CD4-positive, alpha-beta T cell (primary cell): Measurements from ENCODE around the gene PTPRK. TPM values are rescaled to one million over a fixed set of nuclear protein-coding genes. Genes with fewer than 3 reads are reported as not detected.

ENCODE experiments used
- ATAC-seq: fragments of 200-7000 bp; cut with Tn5 transposase; one replicate; pipeline ENCODE4 v1.10.0; 2022; ENCODE audit warnings: mild to moderate bottlenecking; ENCODE audit not compliant: poor library complexity
- CTCF ChIA-PET: fragments of 350-600 bp; sonication (Branson Sonifier 250); formaldehyde crosslinking; loops from one replicate; lab custom pipeline; 2021; ENCODE audit warnings: antibody characterized with exemption, inconsistent platforms; lab: Charles Lee
- POLR2A ChIA-PET: fragments of 350-600 bp; sonication (Branson Sonifier 250); formaldehyde crosslinking; loops from one replicate; lab custom pipeline; 2021; ENCODE audit warnings: antibody characterized with exemption, inconsistent platforms; lab: Charles Lee
- DNase-seq, 14 experiments: peaks; one replicate each; pipeline ENCODE4 v3.0.0-alpha.2; 2013 to 2020; ENCODE audit warnings: mixed read lengths in 2 of 14
- H3K27ac ChIP-seq, 2 donors: one replicate each; pipeline versions ENCODE4 v1.5.1 to v1.7.0; 2013; ENCODE audit warnings: low read length in 2 of 2, low read depth in 1 of 2, mild to moderate bottlenecking in 1 of 2
- H3K27me3 ChIP-seq, 2 experiments: 1 replicate in 1 of 2; 2 replicates in 1 of 2; pipeline versions ENCODE4 v1.6.1 to v1.7.0; 2013; ENCODE audit warnings: low read length in 2 of 2, control low read depth in 1 of 2, mild to moderate bottlenecking in 1 of 2, moderate library complexity in 1 of 2; ENCODE audit not compliant: insufficient read depth in 2 of 2, control insufficient read depth in 1 of 2
- H3K36me3 ChIP-seq: one replicate; pipeline ENCODE4 v1.6.1; 2013; ENCODE audit warnings: low read length, control low read depth; ENCODE audit not compliant: insufficient read depth
- H3K4me1 ChIP-seq: one replicate; pipeline ENCODE4 v1.6.1; 2013; ENCODE audit warnings: low read length, control low read depth; ENCODE audit not compliant: insufficient read depth
- H3K4me3 ChIP-seq: one replicate; pipeline ENCODE4 v1.5.1; 2013; ENCODE audit warnings: mild to moderate bottlenecking, low read length, moderate library complexity
- H3K9me3 ChIP-seq, 2 experiments: 1 replicate in 1 of 2; 2 replicates in 1 of 2; pipeline versions ENCODE4 v1.6.1 to v1.7.0; 2013; ENCODE audit warnings: low read length in 2 of 2, mild to moderate bottlenecking in 2 of 2, control low read depth in 1 of 2, moderate library complexity in 1 of 2; ENCODE audit not compliant: control insufficient read depth in 1 of 2, insufficient read depth in 1 of 2
- H3K27ac Mint-ChIP-seq: one replicate; pipeline ENCODE4 v1.8.0; 2020; ENCODE audit warnings: mixed read lengths
- H3K27me3 Mint-ChIP-seq: one replicate; pipeline ENCODE4 v1.8.0; 2021; ENCODE audit warnings: mixed read lengths
- H3K36me3 Mint-ChIP-seq: one replicate; pipeline ENCODE4 v1.8.0; 2021; ENCODE audit warnings: low read depth, mixed read lengths
- H3K4me1 Mint-ChIP-seq: one replicate; pipeline ENCODE4 v1.8.0; 2021; ENCODE audit warnings: low read depth, mixed read lengths
- H3K4me3 Mint-ChIP-seq: one replicate; pipeline ENCODE4 v1.8.0; 2020; ENCODE audit warnings: mild to moderate bottlenecking, mixed read lengths
- H3K9me3 Mint-ChIP-seq: one replicate; pipeline ENCODE4 v1.8.0; 2020; ENCODE audit warnings: mixed read lengths
- intact Hi-C, 2 experiments: fragments of 100-400 bp; cut with DNase I in 1 of 2; cut with micrococcal nuclease in 1 of 2; formaldehyde crosslinking; loops; one replicate each; pipeline versions ENCODE4 v1.15.1 to v1.9.0; 2023 to 2025; cut with DNase I, micrococcal nuclease
- total RNA-seq, 174 experiments: library from RNA in 2 of 174; stranded (reverse) in 2 of 174; gene quantifications; one replicate each; pipeline ENCODE4 v1.2.3 and lab custom pipeline; 2021 to 2026
- TF ChIP-seq, protein P1 (sequence below): fragments of 200-600 bp; IDR thresholded peaks from one replicate; pipeline ENCODE4 v1.8.0; 2022; ENCODE audit warnings: antibody characterized with exemption, mild to moderate bottlenecking

Gene PTPRK
- total RNA-seq, 2 experiments from 2014 or later: 8.4 to 10.3 TPM

DNA sequence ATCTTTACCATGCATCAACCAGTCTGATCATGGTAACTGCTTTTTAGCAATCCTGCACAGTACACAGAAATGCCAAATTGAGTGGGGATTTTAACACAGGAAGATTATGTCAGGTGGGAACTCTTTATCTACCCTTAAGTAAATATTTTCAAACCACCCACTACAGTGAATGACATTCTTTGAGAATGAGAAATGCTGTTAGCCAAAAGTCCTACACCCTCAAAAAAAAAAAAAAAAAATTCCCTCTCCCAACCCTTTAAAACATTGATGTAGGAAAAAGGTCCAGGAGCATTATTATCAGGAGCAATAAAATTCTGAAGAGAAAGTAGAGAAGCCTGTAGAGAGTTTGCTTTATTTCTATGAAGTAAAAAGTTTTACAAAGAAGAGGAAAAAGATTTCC, 312.3 kb downstream of the PTPRK start:
- DNase-seq (no peak), ATAC-seq (no peak)
- no peak overlapping the region for H3K27ac Mint-ChIP-seq
- no peak overlapping the region for H3K27ac ChIP-seq
- TF ChIP-seq, protein P1, sequence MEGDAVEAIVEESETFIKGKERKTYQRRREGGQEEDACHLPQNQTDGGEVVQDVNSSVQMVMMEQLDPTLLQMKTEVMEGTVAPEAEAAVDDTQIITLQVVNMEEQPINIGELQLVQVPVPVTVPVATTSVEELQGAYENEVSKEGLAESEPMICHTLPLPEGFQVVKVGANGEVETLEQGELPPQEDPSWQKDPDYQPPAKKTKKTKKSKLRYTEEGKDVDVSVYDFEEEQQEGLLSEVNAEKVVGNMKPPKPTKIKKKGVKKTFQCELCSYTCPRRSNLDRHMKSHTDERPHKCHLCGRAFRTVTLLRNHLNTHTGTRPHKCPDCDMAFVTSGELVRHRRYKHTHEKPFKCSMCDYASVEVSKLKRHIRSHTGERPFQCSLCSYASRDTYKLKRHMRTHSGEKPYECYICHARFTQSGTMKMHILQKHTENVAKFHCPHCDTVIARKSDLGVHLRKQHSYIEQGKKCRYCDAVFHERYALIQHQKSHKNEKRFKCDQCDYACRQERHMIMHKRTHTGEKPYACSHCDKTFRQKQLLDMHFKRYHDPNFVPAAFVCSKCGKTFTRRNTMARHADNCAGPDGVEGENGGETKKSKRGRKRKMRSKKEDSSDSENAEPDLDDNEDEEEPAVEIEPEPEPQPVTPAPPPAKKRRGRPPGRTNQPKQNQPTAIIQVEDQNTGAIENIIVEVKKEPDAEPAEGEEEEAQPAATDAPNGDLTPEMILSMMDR: no peak
- ChIA-PET POLR2A (no interaction called here), CTCF (no interaction called here)
- H3K27me3 Mint-ChIP-seq: no peaks in the 10 kb centered on the region
- no peak overlapping the region for H3K4me3 Mint-ChIP-seq
- no peak overlapping the region for H3K4me3 ChIP-seq
- no peaks in the 10 kb centered on the region for H3K27me3 ChIP-seq
- intact Hi-C loops: no loop called here
- H3K4me1 ChIP-seq: no peaks in the 10 kb centered on the region
- no peaks in the 10 kb centered on the region for H3K36me3 ChIP-seq
- H3K9me3 ChIP-seq: no peaks in the 10 kb centered on the region
- H3K36me3 Mint-ChIP-seq: no peaks in the 10 kb centered on the region
- H3K4me1 Mint-ChIP-seq: no peaks in the 10 kb centered on the region
- no peaks in the 10 kb centered on the region for H3K9me3 Mint-ChIP-seq

DNA sequence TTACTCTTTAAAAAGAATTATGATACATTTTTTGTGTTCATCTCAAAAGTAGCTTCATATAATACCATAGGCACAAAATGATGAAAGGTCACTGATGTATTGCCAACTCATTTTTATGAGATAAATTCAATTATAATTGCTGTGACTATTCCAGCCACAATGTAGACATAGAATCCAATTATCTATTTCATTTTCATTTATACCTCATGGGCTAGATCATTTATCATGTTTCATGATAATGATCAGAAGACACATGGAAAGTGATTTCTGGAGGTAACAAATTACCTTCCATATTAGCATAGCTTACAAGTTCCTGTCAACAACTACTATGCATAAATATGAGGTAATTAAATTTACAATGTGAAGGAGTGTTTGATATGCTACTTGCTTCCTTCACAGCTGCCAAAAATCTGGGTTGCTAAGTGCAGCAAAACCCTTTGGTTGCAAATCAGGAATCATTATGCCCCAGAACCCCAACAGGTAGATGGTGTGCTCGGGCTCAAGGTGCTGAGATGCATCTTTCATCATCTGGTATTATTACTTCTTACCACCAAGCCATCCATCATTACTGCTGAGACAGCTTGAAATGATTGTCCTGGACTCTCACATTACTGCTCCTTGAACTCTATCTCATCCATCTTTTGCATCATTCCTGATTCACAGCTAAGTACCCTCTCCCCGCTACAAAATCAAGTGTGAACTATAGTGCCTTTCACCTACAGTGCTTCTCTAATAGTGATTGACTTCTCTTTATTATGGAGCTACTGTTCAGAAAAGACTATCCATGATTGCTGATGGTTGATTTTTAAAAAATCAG, 313.6 kb downstream of the PTPRK start:
- Mint-ChIP-seq H3K4me3 (no peak overlapping the region), H3K27me3 (no peaks in the 10 kb centered on the region), H3K4me1 (no peaks in the 10 kb centered on the region), H3K36me3 (no peaks in the 10 kb centered on the region), H3K27ac (no peak overlapping the region), H3K9me3 (no peaks in the 10 kb centered on the region)
- ATAC-seq: no peak
- Histone ChIP-seq H3K9me3 (no peaks in the 10 kb centered on the region), H3K4me1 (no peaks in the 10 kb centered on the region), H3K4me3 (no peak overlapping the region), H3K27me3 (no peaks in the 10 kb centered on the region), H3K36me3 (no peaks in the 10 kb centered on the region), H3K27ac (no peak overlapping the region)
- ChIA-PET POLR2A (no interaction called here), CTCF (no interaction called here)
- TF ChIP-seq, protein P1: no peak
- intact Hi-C loops: no loop called here
- no peak for DNase-seq

DNA sequence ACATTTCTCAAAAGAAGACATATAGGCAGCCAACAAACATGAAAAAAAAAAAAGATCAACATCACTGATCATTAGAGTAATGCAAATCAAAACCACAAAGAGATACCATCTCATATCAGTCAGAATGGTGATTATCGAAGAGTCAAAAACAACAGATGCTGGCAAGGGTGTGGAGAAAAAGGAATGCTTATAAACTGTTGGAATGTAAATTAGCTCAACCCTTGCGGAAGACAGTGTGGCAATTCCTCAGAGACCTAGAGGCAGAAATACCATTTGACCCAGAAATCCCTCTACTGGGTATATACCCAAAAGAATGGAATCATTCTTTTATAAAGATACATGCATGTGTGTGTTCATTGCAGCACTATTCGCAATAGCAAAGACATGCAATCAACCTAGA, 315.8 kb downstream of the PTPRK start:
- H3K4me1 Mint-ChIP-seq: no peaks in the 10 kb centered on the region
- POLR2A ChIA-PET: no interaction called here
- no peak overlapping the region for H3K27ac Mint-ChIP-seq

More for the DNA sequence above, 315.8 kb downstream of the PTPRK start:
- Histone ChIP-seq H3K27ac (no peak overlapping the region), H3K4me1 (no peaks in the 10 kb centered on the region), H3K4me3 (no peak overlapping the region), H3K36me3 (no peaks in the 10 kb centered on the region), H3K27me3 (no peaks in the 10 kb centered on the region), H3K9me3 (no peaks in the 10 kb centered on the region)
- H3K27me3 Mint-ChIP-seq: no peaks in the 10 kb centered on the region
- DNase-seq: no peak
- no peak for ATAC-seq
- intact Hi-C loops: no loop called here
- no peaks in the 10 kb centered on the region for H3K36me3 Mint-ChIP-seq
- H3K9me3 Mint-ChIP-seq: no peaks in the 10 kb centered on the region
- CTCF ChIA-PET: interaction anchor here (0.9 kb wide), 1 partner anchor 14 kb away, joined by 3 read pairs; no protein-coding TSS in a partner anchor
- H3K4me3 Mint-ChIP-seq: no peak overlapping the region
- TF ChIP-seq, protein P1: no peak
